GM21447 (cell line): ENCODE data around the gene ZBED1.
"Not testable (repeated sequence)": the region's sequence is repeated elsewhere in the genome, so short reads cannot be mapped to it uniquely, and the experiment has no call there.

Experiments used
- ATAC-seq: cut with Tn5 transposase; IDR thresholded peaks from one replicate; pipeline ENCODE4 v1.9.1; 2021; ENCODE audit not compliant: unreplicated experiment

Gene ZBED1

GRCh38 chrX:2498781-2499302, 1.9 kb downstream of the ZBED1 start:
- ATAC-seq: no peak

DNA sequence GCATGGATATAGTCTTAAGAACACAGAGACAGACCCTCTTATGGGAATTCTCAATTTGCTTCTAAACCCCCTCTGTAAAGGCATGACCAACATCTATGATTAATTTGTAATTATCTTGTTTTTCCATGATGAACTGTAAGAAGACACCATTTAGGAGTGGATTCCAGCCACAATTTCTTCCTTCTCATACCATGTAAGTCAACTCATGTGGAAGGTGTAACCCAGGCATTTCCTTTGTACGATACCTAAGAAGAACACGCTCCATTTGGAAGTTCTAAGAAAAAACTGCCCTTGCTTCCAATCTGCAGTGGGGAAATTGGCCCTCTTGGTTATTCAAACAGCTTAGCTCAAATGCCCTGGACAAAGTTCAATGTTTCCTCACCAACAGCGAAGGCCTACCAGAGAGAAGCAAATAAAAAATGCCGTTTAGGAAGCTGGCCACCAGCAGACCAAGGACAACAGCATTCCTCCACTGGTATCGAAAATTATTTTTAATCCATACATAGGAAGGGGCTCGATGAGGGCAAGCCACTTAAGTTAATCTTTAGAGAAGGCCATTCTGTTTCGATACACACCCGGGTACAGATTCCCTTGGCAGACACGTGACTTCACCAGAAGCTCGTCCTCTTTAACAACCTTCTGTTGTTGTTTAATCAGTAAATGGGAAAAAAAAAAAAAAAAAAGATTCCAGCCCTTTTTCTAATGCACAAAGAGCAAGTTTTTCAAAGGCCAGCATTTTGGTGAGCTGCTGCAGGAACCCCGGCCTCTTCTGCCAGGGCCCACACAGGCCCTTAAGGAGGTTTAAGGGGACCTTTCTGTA, 2.6 kb downstream of the ZBED1 start:
- ATAC-seq: no peak

DNA sequence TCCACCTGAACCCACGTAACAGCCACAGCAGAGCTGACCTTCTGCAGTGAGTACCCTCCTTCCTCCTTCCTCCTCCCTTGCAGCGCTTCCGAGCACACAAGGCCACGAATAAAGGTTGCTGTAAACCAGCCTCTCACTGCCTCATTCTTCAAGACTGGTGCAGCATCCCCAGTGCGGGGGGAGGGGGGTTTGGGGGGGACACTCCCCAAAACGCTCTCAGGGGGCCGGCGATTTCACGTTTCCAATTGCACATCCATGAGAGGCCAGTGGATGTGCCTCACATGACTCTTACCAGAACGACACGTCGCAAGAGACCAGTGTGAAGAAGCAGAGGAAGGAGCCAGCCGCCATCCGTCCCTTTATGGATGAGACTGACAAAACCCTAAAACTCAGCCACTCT, 5.2 kb downstream of the ZBED1 start:
- ATAC-seq: no peak

- ATAC-seq: no peak
These were observed 8.1 kb downstream of the ZBED1 start for GRCh38 chrX:2492531-2493218.

GRCh38 chrX:2490634-2491033, 10.1 kb downstream of the ZBED1 start:
- no peak for ATAC-seq

DNA sequence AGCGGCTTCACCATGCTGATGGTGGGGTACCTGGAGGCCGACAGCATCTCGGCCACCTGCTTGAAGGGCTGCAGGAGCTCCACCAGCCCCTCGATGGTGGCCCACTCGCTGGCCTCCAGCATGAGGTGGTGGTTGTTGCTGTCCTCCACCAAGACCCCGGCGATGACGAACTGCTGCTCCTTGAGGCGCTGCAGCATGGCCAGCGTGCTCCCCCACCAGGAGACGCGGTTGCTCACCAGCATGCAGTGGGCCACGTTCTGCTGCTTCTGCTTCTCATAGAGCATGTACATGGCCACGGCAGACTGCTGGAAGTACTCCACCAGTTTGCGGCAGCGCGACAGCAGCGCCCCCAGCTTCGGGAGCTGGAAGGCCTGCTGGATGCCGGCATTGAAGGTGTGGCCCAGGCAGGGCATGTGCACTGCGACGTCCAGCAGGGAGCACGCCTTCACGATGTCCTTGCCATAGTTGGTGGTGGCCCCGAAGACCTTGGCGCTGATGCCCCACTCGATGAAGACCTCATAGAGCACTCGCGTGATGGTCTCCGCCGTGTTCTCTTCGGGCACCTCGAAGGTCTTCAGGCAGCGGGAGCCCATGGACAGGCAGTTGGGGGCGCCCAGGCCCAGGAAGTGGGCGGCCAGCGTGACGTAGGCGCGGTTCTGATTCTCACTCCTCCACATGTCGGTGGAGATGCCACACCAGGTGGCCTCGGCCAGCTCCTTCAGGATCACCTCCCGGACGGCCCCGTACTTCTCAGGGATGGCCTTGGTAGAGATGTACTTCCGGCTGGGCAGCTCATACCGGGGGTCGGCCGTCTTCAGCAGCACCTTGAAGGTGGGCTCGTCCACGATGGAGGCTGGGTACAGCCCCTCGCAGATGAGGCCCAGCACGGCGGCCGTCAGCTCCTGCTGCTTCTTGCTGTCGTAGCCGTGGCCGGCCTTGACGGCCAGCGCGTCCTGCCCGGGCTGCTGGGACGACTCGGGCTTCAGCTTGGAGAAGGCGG, 11.0 kb downstream of the ZBED1 start:
- ATAC-seq: no peak

DNA sequence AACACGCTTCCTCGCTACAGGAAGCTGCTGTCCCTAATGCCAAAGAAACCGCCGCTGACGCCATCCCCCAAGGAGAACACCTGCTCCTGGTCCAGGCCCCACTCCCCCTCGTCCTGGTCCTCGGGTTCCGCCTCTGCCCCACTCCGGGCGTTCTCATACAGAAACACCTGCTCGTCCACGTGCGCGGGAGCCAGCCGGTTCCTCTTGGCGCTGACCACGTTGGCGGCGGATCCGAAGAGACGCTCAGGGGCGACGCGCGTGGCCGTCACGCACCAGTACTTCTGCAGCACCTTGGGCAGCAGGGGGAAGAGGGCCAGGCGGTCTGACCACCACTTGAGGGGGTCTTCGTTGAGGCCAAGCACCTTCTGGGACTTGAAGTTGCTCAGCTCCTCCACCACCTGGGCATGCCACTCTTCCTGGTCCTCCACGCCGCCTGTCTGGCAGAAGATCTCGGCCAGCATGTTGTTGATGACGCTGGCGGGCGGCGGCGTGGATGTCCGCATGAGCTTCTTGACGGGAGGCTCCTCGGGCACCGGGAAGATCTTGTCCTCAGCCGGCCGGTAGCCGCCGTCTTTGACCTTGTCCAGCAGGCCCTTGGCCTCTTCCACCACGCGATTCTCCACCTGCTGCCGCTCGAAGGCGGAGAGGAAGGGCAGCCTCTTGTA, 12.0 kb downstream of the ZBED1 start:
- no peak for ATAC-seq

DNA sequence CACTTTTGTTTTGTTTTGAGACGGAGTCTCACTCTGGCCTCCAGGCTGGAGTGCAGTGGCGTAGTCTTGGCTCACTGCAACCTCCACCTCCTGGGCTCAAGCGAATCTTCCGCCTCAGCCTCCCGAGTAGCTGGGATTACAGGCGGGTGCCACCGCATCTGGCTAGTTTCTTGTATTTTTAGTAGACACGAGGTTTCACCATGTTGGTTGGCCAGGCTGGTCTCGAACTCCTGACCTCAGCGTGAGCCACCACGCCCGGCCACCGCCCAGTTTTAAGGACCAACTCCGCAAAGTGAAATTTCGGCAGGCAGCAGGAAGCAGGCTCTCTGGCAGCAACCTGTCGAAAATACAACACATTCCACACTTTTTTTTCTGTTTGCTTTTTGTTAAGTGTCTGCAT, 13.4 kb downstream of the ZBED1 start:
- ATAC-seq: no peak

DNA sequence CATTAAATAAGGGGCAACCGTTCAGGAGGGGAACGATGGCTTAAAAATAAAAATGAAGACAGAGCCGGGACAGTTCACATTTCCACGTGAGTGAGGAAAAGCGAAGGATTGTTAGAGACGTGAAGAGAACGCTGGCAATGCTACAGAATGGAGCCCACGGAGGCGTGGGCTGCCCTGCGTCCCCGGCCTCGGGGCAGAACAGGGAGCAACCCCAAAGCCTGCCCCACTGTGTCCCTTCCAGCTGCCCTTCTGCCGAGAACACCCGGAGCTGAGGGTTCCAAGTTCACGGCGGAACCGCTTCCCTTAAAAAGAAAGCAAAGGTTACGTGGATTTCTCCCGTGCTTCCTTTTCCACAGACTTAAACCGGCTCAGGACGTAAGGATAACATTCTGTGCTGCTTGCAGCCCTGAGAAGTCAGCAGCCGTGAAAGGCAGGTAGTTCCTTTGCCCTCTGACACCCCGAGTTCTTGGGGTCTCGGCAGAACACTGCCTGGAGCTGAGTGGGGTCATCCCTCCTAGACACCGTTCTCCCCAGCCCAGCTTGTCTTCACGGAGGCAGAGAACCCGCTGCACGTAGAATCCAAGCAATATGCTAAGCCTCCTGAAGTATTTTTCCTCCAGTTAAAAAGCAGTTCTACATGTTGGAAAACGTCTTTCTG, 14.2 kb downstream of the ZBED1 start:
- no peak for ATAC-seq

DNA sequence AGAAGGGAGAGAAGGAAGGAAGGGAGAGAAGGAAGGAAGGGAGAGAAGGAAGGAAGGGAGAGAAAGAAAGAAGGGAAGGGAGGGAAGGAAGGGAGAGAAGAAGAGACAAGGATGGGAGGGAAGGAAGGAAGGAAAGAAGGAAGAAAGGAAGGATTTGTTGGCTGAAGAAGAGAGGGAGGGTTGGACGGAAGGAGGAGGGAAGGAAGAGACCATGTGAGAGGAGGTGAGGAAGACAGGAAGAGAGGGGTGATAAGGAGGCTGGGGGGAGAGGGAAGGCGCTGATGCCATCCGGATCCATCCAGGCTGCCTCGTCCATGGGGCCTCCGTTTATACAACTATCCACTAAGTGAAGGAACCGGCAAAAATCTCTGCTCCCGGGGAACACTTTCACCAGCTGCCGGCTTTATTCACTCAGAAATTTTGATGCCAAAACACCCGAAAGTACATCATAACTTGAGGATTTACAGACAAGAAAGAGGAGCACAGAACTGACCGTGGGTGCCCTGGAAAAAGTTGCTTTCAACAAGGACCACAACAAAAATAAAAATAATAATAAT, 14.9 kb downstream of the ZBED1 start:
- ATAC-seq: no peak

DNA sequence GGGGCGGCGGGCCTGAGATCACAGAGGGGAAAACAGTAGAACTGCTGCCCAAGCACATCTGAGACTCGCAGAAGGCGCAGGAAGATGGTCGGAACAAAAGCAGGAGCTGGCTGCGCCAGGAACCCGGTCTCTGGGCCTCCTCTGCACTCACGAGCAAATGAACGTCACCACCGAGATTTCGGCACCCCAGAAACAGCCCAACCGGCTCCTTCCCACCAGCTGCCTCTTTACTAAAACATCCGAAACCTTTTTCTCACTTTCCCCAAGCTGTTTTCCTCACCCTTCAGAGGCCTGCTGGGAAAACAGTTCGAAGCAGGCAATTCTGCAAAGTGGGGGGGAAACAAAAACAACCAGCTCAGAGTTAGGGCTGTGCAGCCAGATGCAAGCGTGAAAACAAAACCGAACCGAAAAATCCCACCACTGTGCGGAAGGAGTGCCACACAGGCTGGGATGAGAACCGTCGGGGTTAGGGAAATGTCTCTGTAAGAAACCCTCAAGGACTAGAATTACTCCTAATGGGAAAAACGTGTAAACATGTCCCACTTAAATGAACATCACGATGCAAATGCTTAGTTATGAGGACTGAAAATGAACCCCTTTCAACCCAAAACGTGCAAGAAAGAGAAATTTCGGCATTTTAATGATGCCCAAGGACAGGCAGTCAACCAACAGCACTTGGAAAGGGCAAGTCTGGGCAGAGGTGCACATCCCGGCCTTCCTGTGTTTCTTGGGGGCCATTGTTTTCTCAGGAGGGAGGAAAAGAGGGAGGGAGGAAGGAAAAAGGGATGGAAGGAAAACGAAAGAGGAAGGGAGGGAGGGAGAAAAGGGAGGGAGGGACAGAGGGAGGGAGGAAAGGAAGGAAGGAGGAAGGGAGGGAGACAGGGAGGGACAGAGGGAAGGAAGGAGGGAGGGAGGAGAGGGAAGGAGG, 15.8 kb downstream of the ZBED1 start:
- ATAC-seq: no peak

DNA sequence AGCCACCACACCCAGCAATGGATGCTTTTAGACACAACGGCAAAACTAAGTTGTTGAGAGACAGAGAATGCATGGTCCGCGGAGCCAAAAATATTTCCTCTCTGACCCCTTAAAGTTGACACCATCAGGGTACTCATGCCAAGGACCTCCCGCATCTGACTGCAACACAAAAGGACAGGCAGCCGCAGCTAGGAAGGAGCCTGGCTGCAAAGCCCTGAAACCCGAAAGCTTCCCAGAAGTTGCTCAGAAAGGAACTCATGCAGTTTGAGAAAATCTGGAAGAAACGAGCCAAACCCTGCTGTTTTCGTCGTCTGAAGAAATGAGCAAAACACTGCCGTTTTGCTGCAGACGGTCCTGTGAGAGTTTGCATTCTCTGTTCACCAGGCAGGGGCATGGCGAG, 16.5 kb downstream of the ZBED1 start:
- ATAC-seq: no peak

GRCh38 chrX:2483398-2484060, 17.2 kb downstream of the ZBED1 start:
- no peak for ATAC-seq

DNA sequence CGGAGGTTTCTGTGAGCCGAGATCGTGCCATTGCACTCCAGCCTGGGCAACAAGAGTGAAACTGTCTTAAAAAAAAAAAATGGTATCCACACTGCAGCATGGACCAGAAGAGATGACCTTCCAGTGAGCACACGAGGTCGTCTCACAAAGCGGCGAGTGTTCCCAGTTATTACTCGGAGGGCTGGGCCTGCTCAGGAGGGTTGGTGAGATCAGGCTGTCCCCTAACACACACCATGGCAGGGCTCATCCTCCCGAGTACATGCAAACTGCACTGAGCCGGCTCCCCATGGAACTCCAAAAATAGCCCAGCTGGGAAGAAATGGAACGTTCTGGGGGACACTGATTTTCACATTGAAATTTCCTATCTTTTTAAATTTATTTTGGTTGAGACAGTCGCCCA, 19.2 kb downstream of the ZBED1 start:
- not testable (repeated sequence) for ATAC-seq

GRCh38 chrX:2479982-2480381, 20.8 kb downstream of the ZBED1 start:
- not testable (repeated sequence) for ATAC-seq

GRCh38 chrX:2479420-2479780, 21.4 kb downstream of the ZBED1 start:
- no peak for ATAC-seq

- ATAC-seq: no peak
These were observed 22.0 kb downstream of the ZBED1 start for GRCh38 chrX:2478546-2479419.
